A549 treated with GW870086 at 1 μM for 4 hours (cell line): Measurements from ENCODE around the gene UBE3A. TPM values are rescaled to one million over a fixed set of nuclear protein-coding genes. Genes with fewer than 3 reads are reported as not detected.

Experiments
- total RNA-seq: library from RNA; stranded (reverse); fragments of 200-300 nt; extraction: Qiagen RNA extraction; gene quantifications from 5 replicates; pipeline ENCODE4 v1.2.3, GENCODE V29; 2022; ENCODE audit warnings: low read depth

The UBE3A gene
- total RNA-seq, result 20.9 to 23.9 TPM (median 23.0 TPM) in 5 replicates

DNA sequence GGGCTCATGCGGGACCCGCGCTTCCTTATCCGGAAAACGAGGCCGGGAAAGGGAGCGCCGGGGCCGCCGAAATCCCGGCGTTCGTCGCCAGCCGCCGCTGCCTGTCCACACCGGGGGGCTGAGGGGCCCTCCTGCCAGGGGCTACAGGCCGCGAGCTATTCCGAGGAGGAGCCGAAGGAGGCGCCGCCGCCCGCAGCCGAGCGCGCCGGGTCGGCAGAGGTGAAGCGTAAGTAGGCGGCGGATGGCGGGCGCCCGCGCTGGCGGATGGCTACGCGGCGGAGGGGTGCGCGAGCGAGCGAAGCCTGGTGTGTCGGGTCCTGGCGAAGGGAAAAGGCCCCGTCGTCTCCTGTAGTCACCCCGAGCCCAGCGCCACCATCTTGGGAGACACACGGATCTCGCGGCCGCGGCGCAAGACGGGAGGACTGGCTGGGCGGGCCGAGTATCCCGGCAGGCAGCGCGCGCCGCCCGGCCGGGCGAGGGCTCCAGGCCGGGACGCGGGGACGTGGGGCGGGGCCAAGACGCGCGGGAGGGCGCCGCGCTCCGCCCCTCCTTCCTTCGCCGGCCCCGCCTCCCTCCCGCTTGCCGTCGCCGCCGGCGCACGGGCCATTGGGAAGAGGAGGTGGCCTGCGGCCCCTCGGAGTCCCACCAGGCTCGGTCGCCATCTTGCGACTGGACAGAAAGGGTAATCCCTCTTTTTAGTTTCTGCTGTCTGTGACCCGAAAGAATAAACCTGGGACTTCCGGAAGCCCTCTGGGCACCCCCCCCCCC lies at the start of gene UBE3A:
UBE3A (minus strand) TSS at position 424 of the 768 bp plus-strand sequence. CDS start 29,917 bp downstream, outside the sequence.

